ENCODE measurements around the gene SMIM3. TPM values are rescaled to one million over a fixed set of nuclear protein-coding genes. Genes with fewer than 3 reads are reported as not detected.

Gene SMIM3
- total and polyA plus RNA-seq, 2 experiments from 2014 or later, result 44.2 to 47.7 TPM

DNA sequence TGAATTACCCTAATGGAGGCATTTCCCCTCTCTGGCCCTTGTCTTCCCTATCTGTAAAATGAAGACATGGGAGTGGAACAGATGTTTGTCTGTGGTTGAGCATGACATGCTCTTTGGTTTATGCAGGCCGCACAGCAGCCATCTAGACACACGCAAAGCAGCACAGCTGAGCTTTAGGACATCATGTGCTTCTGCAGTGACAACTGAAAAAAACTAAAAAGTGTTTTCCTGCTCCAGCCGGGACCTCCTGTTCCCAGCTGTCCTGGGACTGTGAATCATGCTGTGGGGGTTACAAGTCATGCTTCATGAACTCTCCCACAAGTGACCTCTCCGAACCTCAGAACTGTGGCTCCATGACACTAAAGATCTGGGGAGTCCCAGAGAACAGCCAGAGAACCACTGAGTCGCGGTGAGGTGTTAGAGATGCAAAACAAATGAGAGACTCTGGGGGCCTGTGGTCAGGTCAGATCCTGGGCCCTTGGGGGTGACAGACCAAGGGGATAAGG is 1.7 kb downstream of the SMIM3 start:
- Histone ChIP-seq H3K4me2 (peak overlapping the region; percentile 77), H3K9me2 (replicated peaks; ENCODE audit: insufficient read depth) (no peaks in the 10 kb centered on the region), H3K4me1 (ENCODE audit: insufficient read depth) (peaks cover 39% of the 10 kb centered on the region), H2AFZ (no peak overlapping the region), H3K9me3 (ENCODE audit: low read depth) (no peaks in the 10 kb centered on the region), H3K4me3 (no peak overlapping the region), H3K27me3 (no peaks in the 10 kb centered on the region), H4K20me1 (ENCODE audit: insufficient read depth, poor library complexity, severe bottlenecking) (no peaks in the 10 kb centered on the region), H3K79me2 (peaks cover 51% of the 10 kb centered on the region), H3K36me3 (replicated peaks; ENCODE audit: insufficient read depth, low read depth) (no peaks in the 10 kb centered on the region), H3K27ac (peak overlapping the region; percentile 83)
- WGBS (ENCODE audit: low lambda C conversion rate, missing lambda C conversion rate), result 62% methylated on average over 6 of the region's 6 CpGs
- no peak for TF ChIP-seq EZH2 (IDR thresholded peaks at IDR 0.05; ENCODE audit: borderline replicate concordance)
- TF ChIP-seq, protein P1, sequence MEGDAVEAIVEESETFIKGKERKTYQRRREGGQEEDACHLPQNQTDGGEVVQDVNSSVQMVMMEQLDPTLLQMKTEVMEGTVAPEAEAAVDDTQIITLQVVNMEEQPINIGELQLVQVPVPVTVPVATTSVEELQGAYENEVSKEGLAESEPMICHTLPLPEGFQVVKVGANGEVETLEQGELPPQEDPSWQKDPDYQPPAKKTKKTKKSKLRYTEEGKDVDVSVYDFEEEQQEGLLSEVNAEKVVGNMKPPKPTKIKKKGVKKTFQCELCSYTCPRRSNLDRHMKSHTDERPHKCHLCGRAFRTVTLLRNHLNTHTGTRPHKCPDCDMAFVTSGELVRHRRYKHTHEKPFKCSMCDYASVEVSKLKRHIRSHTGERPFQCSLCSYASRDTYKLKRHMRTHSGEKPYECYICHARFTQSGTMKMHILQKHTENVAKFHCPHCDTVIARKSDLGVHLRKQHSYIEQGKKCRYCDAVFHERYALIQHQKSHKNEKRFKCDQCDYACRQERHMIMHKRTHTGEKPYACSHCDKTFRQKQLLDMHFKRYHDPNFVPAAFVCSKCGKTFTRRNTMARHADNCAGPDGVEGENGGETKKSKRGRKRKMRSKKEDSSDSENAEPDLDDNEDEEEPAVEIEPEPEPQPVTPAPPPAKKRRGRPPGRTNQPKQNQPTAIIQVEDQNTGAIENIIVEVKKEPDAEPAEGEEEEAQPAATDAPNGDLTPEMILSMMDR (IDR thresholded peaks at IDR 0.05; ENCODE audit: poor library complexity), result no peak
- no peak for TF ChIP-seq EZH2phosphoT487 (IDR thresholded peaks at IDR 0.05; ENCODE audit: low read depth, severe bottlenecking, unreplicated experiment)
- DNase-seq (ENCODE audit: low spot score), result no peak

DNA sequence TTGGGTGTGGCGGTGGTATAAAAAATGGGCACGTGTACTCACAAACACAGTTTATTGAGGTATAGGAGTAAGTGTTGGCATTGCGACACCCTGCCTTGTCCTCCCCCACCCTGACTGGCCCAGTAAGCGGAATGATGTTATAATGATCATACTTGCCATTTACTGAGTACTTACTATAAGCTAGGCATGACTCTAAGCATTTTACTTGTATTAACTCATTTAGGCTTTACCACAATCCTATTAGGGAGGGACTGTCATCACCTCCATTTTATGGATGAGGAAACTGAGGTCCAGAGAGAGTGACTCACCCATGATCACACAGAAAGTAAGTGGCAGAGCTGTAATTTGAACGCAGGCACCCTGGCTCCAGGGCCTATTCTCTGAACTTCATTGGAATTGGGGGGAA is 2.3 kb downstream of the SMIM3 start:
- Histone ChIP-seq H3K4me2 (peak overlapping the region; percentile 77), H4K20me1 (ENCODE audit: insufficient read depth, poor library complexity, severe bottlenecking) (no peaks in the 10 kb centered on the region), H3K9me2 (replicated peaks; ENCODE audit: insufficient read depth) (no peaks in the 10 kb centered on the region), H3K79me2 (peaks cover 56% of the 10 kb centered on the region), H3K9me3 (ENCODE audit: low read depth) (no peaks in the 10 kb centered on the region), H3K4me1 (ENCODE audit: insufficient read depth) (peaks cover 39% of the 10 kb centered on the region), H3K4me3 (no peak overlapping the region), H3K27ac (peak overlapping the region; percentile 83), H3K36me3 (replicated peaks; ENCODE audit: insufficient read depth, low read depth) (no peaks in the 10 kb centered on the region), H3K27me3 (no peaks in the 10 kb centered on the region), H2AFZ (no peak overlapping the region)
- TF ChIP-seq EZH2 (IDR thresholded peaks at IDR 0.05; ENCODE audit: borderline replicate concordance), result no peak
- TF ChIP-seq, protein P1 (IDR thresholded peaks at IDR 0.05; ENCODE audit: poor library complexity), result no peak
- DNase-seq (ENCODE audit: low spot score), result no peak
- 61% methylated on average over 5 of the region's 5 CpGs for WGBS (ENCODE audit: low lambda C conversion rate, missing lambda C conversion rate)

DNA sequence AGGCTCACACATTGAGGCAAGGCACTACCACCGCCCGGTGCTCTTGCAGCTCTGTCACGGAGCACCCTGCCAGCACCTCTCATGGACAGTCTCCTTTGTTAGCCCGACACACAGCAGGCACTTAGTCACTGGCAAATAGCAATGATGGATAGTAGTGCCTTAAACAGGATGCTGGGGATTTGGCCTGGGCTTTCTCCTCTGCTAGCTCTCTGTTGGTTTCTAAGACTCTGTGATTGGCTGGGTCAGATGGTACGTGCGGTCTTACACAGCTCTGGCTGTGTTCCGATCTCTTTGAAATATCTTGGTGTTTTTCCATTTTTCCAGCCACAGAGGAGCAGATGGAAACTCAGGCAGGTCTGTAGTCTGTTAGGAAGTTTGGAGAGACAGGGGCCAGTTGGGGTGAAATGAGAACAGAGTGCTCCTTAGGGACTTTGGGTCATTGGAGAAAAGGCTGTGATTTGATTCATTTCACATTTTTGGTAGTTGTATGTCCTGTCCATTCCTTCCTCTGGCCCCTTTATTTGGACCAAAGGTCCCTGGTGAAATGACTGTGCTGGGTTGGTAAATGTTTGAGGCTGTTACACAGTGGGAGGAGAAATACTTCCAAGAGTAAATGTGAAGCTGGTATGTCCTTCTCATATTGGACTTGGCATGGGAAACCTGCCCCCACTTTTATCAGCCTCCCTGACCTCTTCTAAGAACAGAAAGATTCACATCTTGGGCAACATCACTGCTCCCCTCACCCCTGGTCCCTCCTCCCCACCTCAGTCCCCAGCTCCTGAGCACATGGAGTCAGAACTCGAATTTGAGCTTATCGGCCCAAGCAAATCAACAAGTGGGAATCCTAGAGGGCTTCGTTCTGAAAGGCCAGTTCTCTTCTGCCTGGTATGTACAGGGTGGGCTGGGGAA is 3.4 kb downstream of the SMIM3 start:
- H2AFZ ChIP-seq, result no peak overlapping the region
- no peaks in the 10 kb centered on the region for H3K36me3 ChIP-seq (replicated peaks; ENCODE audit: insufficient read depth, low read depth)
- DNase-seq (ENCODE audit: low spot score), result peak; percentile 74
- no peak overlapping the region for H3K4me3 ChIP-seq
- TF ChIP-seq EZH2 (IDR thresholded peaks at IDR 0.05; ENCODE audit: borderline replicate concordance), result no peak
- H3K27ac ChIP-seq, result peak overlapping the region; percentile 83
- peaks cover 68% of the 10 kb centered on the region for H3K79me2 ChIP-seq
- peaks cover 39% of the 10 kb centered on the region for H3K4me1 ChIP-seq (ENCODE audit: insufficient read depth)
- no peaks in the 10 kb centered on the region for H3K9me3 ChIP-seq (ENCODE audit: low read depth)
- WGBS (ENCODE audit: low lambda C conversion rate, missing lambda C conversion rate), result 55% methylated on average over 10 of the region's 10 CpGs
- no peaks in the 10 kb centered on the region for H4K20me1 ChIP-seq (ENCODE audit: insufficient read depth, poor library complexity, severe bottlenecking)
- no peaks in the 10 kb centered on the region for H3K27me3 ChIP-seq
- peak overlapping the region; percentile 77 for H3K4me2 ChIP-seq
- no peaks in the 10 kb centered on the region for H3K9me2 ChIP-seq (replicated peaks; ENCODE audit: insufficient read depth)

DNA sequence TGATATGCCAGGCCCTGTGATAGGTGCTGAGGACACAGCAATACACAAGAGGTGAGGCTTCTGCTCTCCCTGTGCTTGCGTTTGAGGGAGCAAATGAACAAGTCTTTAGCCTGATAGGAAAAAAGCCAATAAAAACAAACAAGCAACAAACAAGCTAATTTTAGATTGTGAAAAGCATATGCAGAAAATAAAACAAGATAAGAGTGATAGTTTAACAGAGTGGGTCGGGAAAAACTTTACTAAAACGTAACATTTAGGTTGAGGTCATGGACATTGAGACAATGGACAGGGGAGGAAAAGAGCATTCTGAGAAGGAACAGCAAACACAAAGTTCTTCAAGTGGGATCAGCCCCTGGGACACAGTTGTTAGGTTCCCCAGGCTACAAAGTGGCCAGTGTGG is 4.3 kb downstream of the SMIM3 start:
- Histone ChIP-seq H3K4me2 (peak overlapping the region; percentile 60), H3K4me3 (no peak overlapping the region)
- 71% methylated on average over 3 of the region's 3 CpGs for WGBS (ENCODE audit: low lambda C conversion rate, missing lambda C conversion rate)

More for the DNA sequence above, 4.3 kb downstream of the SMIM3 start:
- no peak for TF ChIP-seq EZH2phosphoT487 (IDR thresholded peaks at IDR 0.05; ENCODE audit: low read depth, severe bottlenecking, unreplicated experiment)
- TF ChIP-seq EZH2 (IDR thresholded peaks at IDR 0.05; ENCODE audit: borderline replicate concordance), result no peak
- TF ChIP-seq, protein P1 (IDR thresholded peaks at IDR 0.05; ENCODE audit: poor library complexity), result no peak
- Histone ChIP-seq H4K20me1 (ENCODE audit: insufficient read depth, poor library complexity, severe bottlenecking) (no peaks in the 10 kb centered on the region), H3K79me2 (peaks cover 76% of the 10 kb centered on the region), H2AFZ (no peak overlapping the region), H3K9me3 (ENCODE audit: low read depth) (no peaks in the 10 kb centered on the region), H3K27ac (peak overlapping the region; percentile 83), H3K9me2 (replicated peaks; ENCODE audit: insufficient read depth) (no peaks in the 10 kb centered on the region), H3K27me3 (no peaks in the 10 kb centered on the region), H3K36me3 (replicated peaks; ENCODE audit: insufficient read depth, low read depth) (no peaks in the 10 kb centered on the region), H3K4me1 (ENCODE audit: insufficient read depth) (peaks cover 38% of the 10 kb centered on the region)
- DNase-seq (ENCODE audit: low spot score), result no peak

All from hepatocyte (in vitro differentiated cells).